Inflammatory macrophage (primary cell): ENCODE data around the gene MORF4L1.
"Not testable (repeated sequence)": the region's sequence is repeated elsewhere in the genome, so short reads cannot be mapped to it uniquely, and the experiment has no call there.

ENCODE experiments used
- DNase-seq, 2 donors: peaks; one replicate each; pipeline ENCODE4 v3.0.0-alpha.2; 2020 to 2022

MORF4L1 gene

DNA sequence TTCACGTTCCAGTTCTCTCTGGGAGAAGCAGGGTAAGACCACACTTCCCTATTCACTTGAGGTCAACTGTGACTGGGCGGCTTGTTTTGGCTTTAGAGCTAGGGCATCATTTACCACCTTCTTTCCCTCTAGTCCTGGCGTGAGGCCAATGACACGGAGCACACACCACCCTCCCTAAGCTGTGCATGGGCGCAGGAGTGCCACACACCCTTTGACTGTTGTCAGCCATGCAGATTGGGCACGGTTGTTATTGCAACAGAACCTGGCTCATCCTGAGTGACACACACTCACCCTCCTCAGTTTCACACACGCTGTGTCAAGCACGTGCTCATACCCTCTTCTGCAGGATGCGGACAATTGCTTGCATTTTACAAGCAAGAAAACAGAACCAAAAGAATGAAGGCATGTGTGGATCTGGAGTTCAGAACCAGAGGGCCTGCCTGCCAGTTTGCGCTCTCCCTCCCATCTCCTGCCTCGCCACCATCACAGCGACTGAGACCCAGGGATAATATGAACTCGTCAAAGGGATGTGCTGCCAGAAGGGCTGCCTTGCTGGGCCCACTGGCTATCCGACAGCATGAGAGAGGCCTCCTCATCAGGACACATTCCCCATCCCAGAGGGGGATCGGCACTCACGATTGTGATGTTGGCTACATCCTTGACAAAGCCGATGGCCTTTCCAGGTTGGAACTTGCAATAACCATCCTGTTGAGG, 54.5 kb downstream of the MORF4L1 start:
- peak; percentile 81 for DNase-seq

DNA sequence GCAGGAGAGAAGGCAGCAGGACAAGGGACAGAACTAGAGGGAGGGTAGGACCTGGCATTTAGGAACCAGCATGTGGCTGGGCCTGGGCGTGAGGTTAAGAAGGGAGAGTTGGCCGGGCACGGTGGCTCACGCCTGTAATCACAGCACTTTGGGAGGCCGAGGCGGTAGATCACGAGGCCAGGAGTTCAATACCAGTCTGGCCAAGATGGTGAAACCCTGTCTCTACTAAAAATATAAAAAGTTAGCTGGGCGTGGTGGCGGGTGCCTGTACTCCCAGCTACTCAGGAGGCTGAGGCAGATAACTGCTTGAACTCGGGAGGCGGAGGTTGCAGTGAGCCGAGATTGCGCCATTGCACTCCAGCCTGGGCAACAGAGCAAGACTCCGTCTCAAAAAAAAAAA, 55.5 kb downstream of the MORF4L1 start:
- DNase-seq = not testable (repeated sequence)

GRCh38 chr15:78928616-78929093, 56.0 kb downstream of the MORF4L1 start:
- no peak for DNase-seq

DNA sequence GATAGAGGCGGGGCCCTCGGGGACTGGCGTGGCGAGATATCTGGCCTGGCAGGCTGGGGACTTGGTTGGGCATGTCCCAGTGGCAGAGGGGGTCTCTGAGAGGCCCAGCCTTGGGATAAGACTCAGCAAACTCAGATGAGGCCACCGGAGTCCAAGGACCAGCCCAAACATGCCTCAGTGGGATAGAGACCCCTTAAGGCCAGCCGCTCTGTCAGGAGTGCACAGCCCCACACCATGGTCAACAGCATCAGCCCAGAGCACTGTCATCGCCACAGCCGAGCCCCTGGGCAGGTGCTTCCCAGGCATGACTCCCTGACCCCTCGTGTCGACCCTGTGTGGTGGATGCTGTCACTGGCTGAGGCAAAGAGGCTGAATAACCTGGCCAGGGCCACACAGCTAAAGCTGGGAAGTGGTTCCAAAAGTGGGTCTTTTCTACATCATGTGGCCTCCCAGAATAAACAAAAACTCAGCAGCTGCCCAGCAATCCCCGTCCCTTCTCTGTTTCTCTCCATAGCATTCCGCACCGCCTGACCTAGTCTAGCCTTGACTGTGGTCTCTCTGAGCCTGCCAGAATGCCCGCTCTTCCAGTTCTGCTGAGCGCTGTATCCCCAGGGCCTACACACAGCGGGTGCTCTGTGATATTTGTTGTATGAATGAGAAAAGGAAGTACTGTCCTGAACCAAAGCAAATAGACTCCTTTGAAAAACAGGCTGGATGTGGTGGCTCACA, 57.0 kb downstream of the MORF4L1 start:
- no peak for DNase-seq

DNA sequence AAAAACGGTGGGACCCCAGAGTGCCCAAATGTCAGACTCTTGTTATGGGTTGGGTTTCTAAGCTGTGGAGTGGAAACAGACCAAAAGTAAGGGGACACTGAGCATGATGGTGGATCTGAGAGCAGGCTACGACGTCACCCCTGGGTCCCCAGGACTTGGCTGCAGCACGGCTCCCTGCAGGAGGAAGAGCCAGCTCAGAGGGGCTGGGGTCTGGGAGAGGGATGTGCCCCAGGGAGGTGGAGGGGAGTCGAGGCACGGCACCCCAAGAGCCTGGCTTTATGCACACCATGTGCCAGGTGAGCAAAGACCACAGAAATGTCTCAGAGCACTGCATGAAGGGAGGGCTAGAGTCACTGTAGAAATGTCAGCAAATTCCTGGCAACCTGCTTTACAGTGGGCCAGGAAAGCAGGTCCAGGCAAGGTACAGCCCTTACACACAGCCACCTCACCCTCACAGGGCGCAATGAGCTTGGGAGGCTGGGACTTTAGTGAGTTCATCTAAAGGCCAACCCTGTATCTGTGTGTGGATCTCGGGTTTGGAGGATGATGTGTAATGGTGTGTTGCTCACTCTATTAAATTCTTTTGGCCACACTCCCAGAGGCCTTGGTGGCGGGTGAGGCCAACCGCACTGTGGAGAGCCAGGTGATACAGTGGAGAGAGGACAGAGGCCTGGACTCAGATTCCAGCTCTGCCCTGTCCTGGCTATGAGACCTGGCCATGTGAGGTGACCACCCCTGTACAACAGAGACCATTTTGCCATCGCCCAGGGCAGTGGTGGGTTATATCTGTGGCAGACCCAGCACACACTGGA, 58.1 kb downstream of the MORF4L1 start:
- no peak for DNase-seq

GRCh38 chr15:78931439-78932257, 59.0 kb downstream of the MORF4L1 start:
- no peak for DNase-seq

GRCh38 chr15:78932258-78932808, 59.6 kb downstream of the MORF4L1 start:
- no peak for DNase-seq

DNA sequence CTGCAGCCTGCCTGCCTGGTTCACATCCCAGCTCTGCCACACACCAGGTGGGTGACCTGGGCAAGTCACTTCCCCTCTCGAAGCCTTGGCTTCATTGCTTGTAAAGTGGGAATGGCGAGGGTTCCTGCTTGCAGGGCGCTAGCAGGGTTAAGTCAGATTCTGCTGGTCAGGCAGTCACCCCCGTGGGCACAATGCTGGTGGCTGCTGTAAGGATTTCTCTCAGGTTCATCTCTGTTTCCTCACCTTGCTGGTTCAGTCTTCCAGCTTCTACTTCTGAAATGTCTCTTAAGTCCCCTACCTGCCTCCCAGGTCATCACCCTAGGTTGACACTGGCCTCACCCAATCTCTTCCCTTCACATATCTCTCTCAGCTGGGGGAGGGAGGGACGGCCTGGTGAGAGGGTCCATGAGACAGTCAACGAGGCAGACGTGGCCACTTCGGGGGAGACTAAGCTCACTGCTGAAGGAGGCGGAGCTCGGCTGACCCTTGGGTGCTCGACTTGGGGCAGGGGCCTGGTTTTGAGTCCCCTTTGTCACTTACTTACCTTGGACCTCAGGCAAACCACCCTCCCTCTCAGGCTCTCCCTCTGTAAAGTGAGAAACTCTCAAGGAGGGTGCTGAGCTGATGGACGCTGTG, 60.6 kb downstream of the MORF4L1 start:
- DNase-seq = no peak

- no peak for DNase-seq
Measured at GRCh38 chr15:78933823-78934654, 61.3 kb downstream of the MORF4L1 start.

- no peak for DNase-seq
Measured at GRCh38 chr15:78934655-78935023, 61.9 kb downstream of the MORF4L1 start.

GRCh38 chr15:78937132-78937739, 64.5 kb downstream of the MORF4L1 start:
- peak; percentile 89 to 91 for DNase-seq

GRCh38 chr15:78938658-78939488, 66.2 kb downstream of the MORF4L1 start:
- peak; percentile 81 to 88 for DNase-seq

GRCh38 chr15:78942741-78943140, 70.1 kb downstream of the MORF4L1 start:
- no peak for DNase-seq

GRCh38 chr15:78943692-78944091, 71.0 kb downstream of the MORF4L1 start:
- DNase-seq = no peak

DNA sequence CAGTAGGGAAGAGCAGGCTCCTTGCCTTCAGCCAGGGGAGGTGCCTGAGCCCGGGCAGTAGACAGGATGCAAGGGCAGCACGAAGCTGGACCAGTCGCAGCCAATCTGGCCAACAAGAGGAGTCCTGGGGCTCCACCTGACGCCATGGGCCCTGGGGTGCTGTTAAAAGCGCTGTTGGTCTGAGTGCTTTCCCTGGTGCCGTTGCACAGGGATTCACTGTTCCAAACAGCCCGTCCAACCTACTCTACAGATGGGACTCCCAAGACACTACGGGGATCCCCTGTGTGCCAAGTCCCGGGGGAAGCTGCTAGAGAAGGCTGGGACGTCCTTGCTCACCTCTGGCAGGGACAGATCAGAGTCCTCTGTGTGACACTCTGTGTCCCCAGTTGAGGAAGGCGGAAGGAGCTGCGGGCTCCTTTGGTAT, 71.5 kb downstream of the MORF4L1 start:
- DNase-seq = no peak

- peak; percentile 72 to 74 for DNase-seq
Measured at GRCh38 chr15:78944669-78945407, 72.1 kb downstream of the MORF4L1 start, which contains the start of gene CTSH. Gene CTSH (minus strand): TSS chr15:78945046. CDS start chr15:78944981, 65 bp downstream.

DNA sequence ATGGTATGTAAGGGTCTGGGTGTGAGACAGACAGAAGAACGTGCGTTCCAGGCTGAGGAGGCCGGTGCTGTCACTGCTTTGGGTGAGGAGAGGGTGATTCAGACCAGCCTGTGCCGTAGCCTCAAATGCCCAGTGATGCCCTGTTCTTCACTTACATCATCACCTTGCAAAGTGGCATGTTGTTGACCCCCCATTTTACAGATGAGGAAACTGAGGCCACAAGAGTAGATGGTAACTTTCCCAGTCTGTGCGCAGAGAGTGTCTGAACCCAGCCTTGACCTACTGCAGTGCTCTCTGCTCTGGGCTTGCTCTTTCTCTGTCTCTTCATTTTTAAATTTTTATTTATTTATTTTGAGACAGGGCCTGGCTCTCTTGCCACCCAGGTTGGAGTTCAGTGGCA, 73.8 kb downstream of the MORF4L1 start:
- no peak for DNase-seq

- DNase-seq = no peak
Measured at GRCh38 chr15:78947506-78947905, 74.8 kb downstream of the MORF4L1 start.
